GM12878 (cell line): ENCODE measurements around the gene FCAR. TPM values are rescaled to one million over a fixed set of nuclear protein-coding genes. Genes with fewer than 3 reads are reported as not detected.
"Not testable (repeated sequence)": the region's sequence is repeated elsewhere in the genome, so short reads cannot be mapped to it uniquely, and the experiment has no call there.

Source experiments
- ATAC-seq: fragments of 200-7000 bp; cut with Tn5 transposase; 3 replicates; pipeline ENCODE4 v1.9.1; 2020; ENCODE audit warnings: mild to moderate bottlenecking, moderate library complexity
- BruUV-seq: library from RNA; stranded (reverse); fragments of 400-500 nt; replicated peaks from 2 replicates; lab custom pipeline; 2021; lab: Mats Ljungman, UMichigan
- CTCF ChIA-PET: fragments of 300-600 bp; sonication (Branson Sonifier 250); formaldehyde crosslinking; extraction: SDS; loops from one replicate; lab custom pipeline; 2021; ENCODE audit warnings: inconsistent platforms; lab: Yijun Ruan, JAX
- POLR2A ChIA-PET: fragments of 350-600 bp; formaldehyde crosslinking; extraction: SDS; loops from one replicate; lab custom pipeline; 2021; ENCODE audit warnings: inconsistent platforms; lab: Charles Lee
- RAD21 ChIA-PET: fragments of 300-600 bp; sonication (Branson Sonifier 250); formaldehyde crosslinking; loops from one replicate; lab custom pipeline; 2023; ENCODE audit warnings: antibody characterized with exemption; ENCODE audit not compliant: unreplicated experiment; lab: Charles Lee
- SMC1A ChIA-PET: fragments of 300-600 bp; sonication (Branson Sonifier 250); formaldehyde crosslinking; loops from one replicate; lab custom pipeline; 2023; ENCODE audit not compliant: unreplicated experiment, uncharacterized antibody; lab: Charles Lee
- DNase-seq: peaks from one replicate; pipeline ENCODE4 v3.0.0-alpha.2; 2011; ENCODE audit warnings: low read depth, low spot score
- FAIRE-seq: peaks from 3 replicates; lab custom pipeline; 2011; peaks lifted over from hg19 to GRCh38; lab: Jason Lieb, UNC
- H2AFZ ChIP-seq: 2 replicates; pipeline ENCODE4 v1.6.0; 2011; ENCODE audit warnings: low read depth, low read length, control low read depth; ENCODE audit not compliant: control insufficient read depth
- H3K27ac ChIP-seq: 2 replicates; pipeline ENCODE4 v1.5.1; 2011; ENCODE audit warnings: control low read depth; ENCODE audit not compliant: control insufficient read depth, insufficient read depth
- H3K27me3 ChIP-seq, 2 experiments: replicated peaks in 1 of 2; 2 replicates each; pipeline versions ENCODE4 v1.6.0 to v1.6.1; 2011; ENCODE audit warnings: low read length in 1 of 2; ENCODE audit not compliant: control insufficient read depth in 2 of 2, insufficient read depth in 2 of 2
- H3K36me3 ChIP-seq, 2 experiments: 2 replicates each; pipeline ENCODE4 v1.5.1; 2011; ENCODE audit warnings: low read length in 1 of 2; ENCODE audit not compliant: control insufficient read depth in 2 of 2, insufficient read depth in 2 of 2
- H3K4me1 ChIP-seq: 2 replicates; pipeline ENCODE4 v1.6.1; 2011; ENCODE audit warnings: mild to moderate bottlenecking, low read length, moderate library complexity, mixed read lengths; ENCODE audit not compliant: control insufficient read depth, insufficient read depth
- H3K4me2 ChIP-seq: 2 replicates; pipeline ENCODE4 v1.6.0; 2011; ENCODE audit warnings: control low read depth; ENCODE audit not compliant: control insufficient read depth, insufficient read depth
- H3K4me3 ChIP-seq: fragments of 200-600 bp; sonication (generic); 2 replicates; pipeline ENCODE4 v1.5.1; 2016
- H3K79me2 ChIP-seq: 2 replicates; pipeline ENCODE4 v1.6.0; 2011; ENCODE audit warnings: low read length; ENCODE audit not compliant: control insufficient read depth, insufficient read depth
- H3K9ac ChIP-seq: 2 replicates; pipeline ENCODE4 v1.8.0; 2011; ENCODE audit warnings: low read length, control low read depth, mixed read lengths; ENCODE audit not compliant: control insufficient read depth, insufficient read depth
- H3K9me3 ChIP-seq: replicated peaks from 3 replicates; pipeline ENCODE4 v1.5.1; 2011; ENCODE audit warnings: mild to moderate bottlenecking, low read length; ENCODE audit not compliant: control insufficient read depth, insufficient read depth
- H4K20me1 ChIP-seq: 2 replicates; pipeline ENCODE4 v1.6.0; 2011; ENCODE audit not compliant: control insufficient read depth, insufficient read depth
- BCL3 ChIP-seq: IDR thresholded peaks from 2 replicates; pipeline ENCODE4 v1.6.1; 2011; ENCODE audit warnings: borderline replicate concordance, low read depth, mild to moderate bottlenecking, moderate library complexity, low read length; ENCODE audit not compliant: insufficient read depth, poor library complexity, severe bottlenecking
- DPF2 ChIP-seq: fragments of 450-650 bp; IDR thresholded peaks from 2 replicates; pipeline ENCODE4 v1.6.1; 2017; ENCODE audit warnings: mild to moderate bottlenecking
- EED ChIP-seq: sonication (generic); IDR thresholded peaks from 2 replicates; pipeline ENCODE4 v1.6.1; 2016; ENCODE audit warnings: antibody characterized with exemption, low read depth
- FOS ChIP-seq: IDR thresholded peaks from 3 replicates; pipeline ENCODE4 v1.6.1; 2011; ENCODE audit warnings: borderline replicate concordance; ENCODE audit not compliant: insufficient read length; ENCODE audit errors: extremely low read depth
- FOXK2 ChIP-seq: fragments of 450-650 bp; IDR thresholded peaks from 2 replicates; pipeline ENCODE4 v1.6.1; 2017; ENCODE audit warnings: mild to moderate bottlenecking, moderate library complexity
- IKZF1 ChIP-seq: fragments of 450-650 bp; conservative IDR thresholded peaks from 2 replicates; pipeline ENCODE4 v1.6.1; 2017; ENCODE audit warnings: antibody characterized with exemption, mild to moderate bottlenecking
- KLF5 ChIP-seq: fragments of 450-650 bp; IDR thresholded peaks from 2 replicates; pipeline ENCODE4 v1.6.1; 2014; ENCODE audit warnings: mild to moderate bottlenecking; ENCODE audit not compliant: partially characterized antibody
- MEF2A ChIP-seq: IDR thresholded peaks from 2 replicates; pipeline ENCODE4 v1.6.1; 2011; ENCODE audit warnings: low read depth, mild to moderate bottlenecking, low read length, moderate library complexity; ENCODE audit not compliant: insufficient read depth
- MYB ChIP-seq: fragments of 150-350 bp; IDR thresholded peaks from 2 replicates; pipeline ENCODE4 v1.6.1; 2014; ENCODE audit warnings: mild to moderate bottlenecking, low read depth, low read length, borderline replicate concordance
- NBN ChIP-seq: fragments of 450-650 bp; IDR thresholded peaks from 2 replicates; pipeline ENCODE4 v1.6.1; 2016
- RAD51 ChIP-seq: fragments of 450-650 bp; IDR thresholded peaks from 2 replicates; pipeline ENCODE4 v1.6.1; 2016; ENCODE audit warnings: moderate library complexity, mild to moderate bottlenecking, inconsistent platforms
- SIX5 ChIP-seq: IDR thresholded peaks from 2 replicates; pipeline ENCODE4 v1.6.1; 2011; ENCODE audit warnings: mild to moderate bottlenecking, low read depth, low read length, moderate library complexity; ENCODE audit not compliant: severe bottlenecking
- SMC3 ChIP-seq: IDR thresholded peaks from 2 replicates; pipeline ENCODE4 v1.6.1; 2011; ENCODE audit warnings: low read length, improper control_type of control experiment, borderline replicate concordance
- STAT1 ChIP-seq: fragments of 450-650 bp; conservative IDR thresholded peaks from 2 replicates; pipeline ENCODE4 v1.6.1; 2014; ENCODE audit warnings: antibody characterized with exemption, mild to moderate bottlenecking
- ZZZ3 ChIP-seq: IDR thresholded peaks from 2 replicates; pipeline ENCODE4 v1.6.1; 2011; ENCODE audit warnings: low read depth; ENCODE audit not compliant: control insufficient read depth, insufficient read length
- WGBS: methylation state at CpG from one replicate; pipeline ENCODE4 v1.1.6; 2016; ENCODE audit warnings: low lambda C conversion rate; ENCODE audit not compliant: insufficient replicate concordance, insufficient coverage; ENCODE audit errors: missing lambda C conversion rate; 5-methylcytosine and 5-hydroxymethylcytosine counted together
- in situ Hi-C: fragments of 300-500 bp; cut with MboI; formaldehyde crosslinking; loops from 9 replicates; pipeline ENCODE4 v1.14.3; 2018; ENCODE audit warnings: mixed read lengths
- intact Hi-C: fragments of 100-400 bp; cut with micrococcal nuclease; formaldehyde crosslinking; loops from one replicate; pipeline ENCODE4 v1.14.2; 2022; ENCODE audit not compliant: unreplicated experiment
- polyA plus RNA-seq, 11 experiments: library from polyadenylated mRNA; depleted of rRNA in 4 of 11; unstranded in 6 of 11; stranded (reverse) in 5 of 11; fragments of >200 nt; fragmentation: Nextera tagmentation in 4 of 11; fragmentation: Illumina TruSeq in 1 of 11; extraction: Ambion mirVana in 4 of 11; extraction: Trizol in 1 of 11; gene quantifications; 1 replicate in 1 of 11; 2 replicates in 10 of 11; pipeline versions ENCODE4 v1.2.1 to v1.2.3, GENCODE V29; 2011 to 2016; ENCODE audit warnings: inconsistent platforms in 2 of 11, missing spikeins in 2 of 11, low read depth in 1 of 11
- total RNA-seq, 4 experiments: library from RNA; depleted of rRNA in 3 of 4; stranded (reverse); fragments of >200 nt in 3 of 4; fragmentation: Illumina TruSeq in 1 of 4; extraction: Trizol in 1 of 4; gene quantifications; 2 replicates each; pipeline versions ENCODE4 v1.2.1 to v1.2.3, GENCODE V29; 2013 to 2021

FCAR gene
- total and polyA plus RNA-seq, 10 of the 15 experiments (the other 5 are each of a cell fraction or from before 2014, with no cell fraction given), result 0.49 TPM; not detected in 9

GRCh38 chr19:54894106-54894505 lies 20.1 kb downstream of the FCAR start:
- intact Hi-C loops, H3K4me1 ChIP-seq, H3K9me3 ChIP-seq, SMC1A ChIA-PET, H3K79me2 ChIP-seq, DNase-seq, H4K20me1 ChIP-seq, H2AFZ ChIP-seq, H3K4me3 ChIP-seq, H3K27ac ChIP-seq, FAIRE-seq, H3K4me2 ChIP-seq, H3K9ac ChIP-seq, RAD21 ChIA-PET, ATAC-seq, in situ Hi-C loops, H3K27me3 ChIP-seq, H3K36me3 ChIP-seq, CTCF ChIA-PET, BruUV-seq: not testable (repeated sequence)
- POLR2A ChIA-PET, result interaction anchor here (0.6 kb wide), 1 partner anchor 14 kb away, joined by 5 read pairs; no protein-coding TSS in a partner anchor
- 67% methylated on average over 14 of the region's 16 CpGs for WGBS

- no peak for DNase-seq
- ChIA-PET POLR2A (interaction anchor here (0.6 kb wide), 1 partner anchor 130 kb away, joined by 4 read pairs; no protein-coding TSS in a partner anchor), RAD21 (no interaction called here)
- no peak overlapping the region for H3K27ac ChIP-seq
- H3K9ac ChIP-seq, result no peak overlapping the region
- H3K4me3 ChIP-seq, result no peak overlapping the region
- no peaks in the 10 kb centered on the region for H3K36me3 ChIP-seq
- no TSS peak for BruUV-seq
- TF ChIP-seq FOXK2 (no peak), STAT1 (no peak), ZZZ3 (no peak), MYB (no peak), IKZF1 (no peak), SIX5 (no peak), RAD51 (no peak), NBN (no peak), BCL3 (no peak), FOS (no peak), DPF2 (no peak), SMC3 (no peak), EED (no peak), KLF5 (no peak), MEF2A (no peak)
- TF ChIP-seq, all 136 proteins: peak for 0
- SMC1A ChIA-PET, result no interaction called here
- H3K79me2 ChIP-seq, result no peaks in the 10 kb centered on the region
- in situ Hi-C loops (no loop called here), intact Hi-C loops (no loop called here)
- CTCF ChIA-PET, result no interaction called here
- FAIRE-seq (no peak), ATAC-seq (no peak)
- no peaks in the 10 kb centered on the region for H3K4me1 ChIP-seq
- no peak overlapping the region for H3K4me2 ChIP-seq
- 37% methylated on average over 2 of the region's 2 CpGs for WGBS
- H4K20me1 ChIP-seq, result no peaks in the 10 kb centered on the region
- no peaks in the 10 kb centered on the region for H3K27me3 ChIP-seq
- H3K9me3 ChIP-seq, result no peaks in the 10 kb centered on the region
- no peak overlapping the region for H2AFZ ChIP-seq
Observed at GRCh38 chr19:54896036-54896435, 22.0 kb downstream of the FCAR start.
